Measurements from ENCODE around the gene GM2A.

The GM2A gene

DNA sequence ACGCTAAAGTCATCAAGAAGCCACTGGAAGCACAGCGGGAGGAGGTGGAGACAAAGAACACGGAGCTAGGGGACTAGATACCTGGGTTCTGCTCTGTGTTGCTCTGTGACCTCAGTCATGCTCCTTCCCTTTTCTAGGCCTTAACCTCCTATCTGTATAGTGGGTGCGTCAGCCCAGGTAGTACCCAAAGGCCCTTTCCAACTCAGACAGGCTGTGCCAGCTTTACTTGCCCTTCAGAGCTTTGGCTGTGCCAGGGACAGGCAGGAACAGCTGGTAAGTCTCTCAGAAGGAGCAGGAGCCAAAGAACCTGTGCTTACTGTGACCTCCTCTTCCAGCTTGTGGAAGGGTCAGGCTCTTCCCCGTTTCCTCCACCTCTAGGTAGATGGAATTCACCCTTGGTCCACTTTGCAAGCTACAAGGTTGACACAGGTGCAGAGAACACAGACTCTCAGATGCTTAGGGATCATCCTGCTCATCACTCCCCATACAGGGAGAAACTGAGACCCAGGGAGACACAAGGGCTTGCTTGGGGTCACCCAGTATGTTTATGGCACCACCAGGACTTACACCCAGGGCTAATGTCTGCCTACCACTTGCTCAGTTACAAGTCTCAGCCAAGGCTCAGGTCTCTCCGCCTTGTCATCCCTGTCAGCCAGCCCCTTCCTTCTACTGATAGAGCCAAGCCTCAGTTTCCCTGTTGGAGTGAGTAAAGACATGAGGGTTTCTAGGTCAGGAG lies 30.8 kb upstream of the GM2A start:
- no peak for DNase-seq (ENCODE audit: insufficient read length, low spot score)
- TF ChIP-seq, protein P1, sequence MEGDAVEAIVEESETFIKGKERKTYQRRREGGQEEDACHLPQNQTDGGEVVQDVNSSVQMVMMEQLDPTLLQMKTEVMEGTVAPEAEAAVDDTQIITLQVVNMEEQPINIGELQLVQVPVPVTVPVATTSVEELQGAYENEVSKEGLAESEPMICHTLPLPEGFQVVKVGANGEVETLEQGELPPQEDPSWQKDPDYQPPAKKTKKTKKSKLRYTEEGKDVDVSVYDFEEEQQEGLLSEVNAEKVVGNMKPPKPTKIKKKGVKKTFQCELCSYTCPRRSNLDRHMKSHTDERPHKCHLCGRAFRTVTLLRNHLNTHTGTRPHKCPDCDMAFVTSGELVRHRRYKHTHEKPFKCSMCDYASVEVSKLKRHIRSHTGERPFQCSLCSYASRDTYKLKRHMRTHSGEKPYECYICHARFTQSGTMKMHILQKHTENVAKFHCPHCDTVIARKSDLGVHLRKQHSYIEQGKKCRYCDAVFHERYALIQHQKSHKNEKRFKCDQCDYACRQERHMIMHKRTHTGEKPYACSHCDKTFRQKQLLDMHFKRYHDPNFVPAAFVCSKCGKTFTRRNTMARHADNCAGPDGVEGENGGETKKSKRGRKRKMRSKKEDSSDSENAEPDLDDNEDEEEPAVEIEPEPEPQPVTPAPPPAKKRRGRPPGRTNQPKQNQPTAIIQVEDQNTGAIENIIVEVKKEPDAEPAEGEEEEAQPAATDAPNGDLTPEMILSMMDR (IDR thresholded peaks at IDR 0.05; ENCODE audit: insufficient read depth, missing control alignments) = no peak
- no peak for FAIRE-seq

DNA sequence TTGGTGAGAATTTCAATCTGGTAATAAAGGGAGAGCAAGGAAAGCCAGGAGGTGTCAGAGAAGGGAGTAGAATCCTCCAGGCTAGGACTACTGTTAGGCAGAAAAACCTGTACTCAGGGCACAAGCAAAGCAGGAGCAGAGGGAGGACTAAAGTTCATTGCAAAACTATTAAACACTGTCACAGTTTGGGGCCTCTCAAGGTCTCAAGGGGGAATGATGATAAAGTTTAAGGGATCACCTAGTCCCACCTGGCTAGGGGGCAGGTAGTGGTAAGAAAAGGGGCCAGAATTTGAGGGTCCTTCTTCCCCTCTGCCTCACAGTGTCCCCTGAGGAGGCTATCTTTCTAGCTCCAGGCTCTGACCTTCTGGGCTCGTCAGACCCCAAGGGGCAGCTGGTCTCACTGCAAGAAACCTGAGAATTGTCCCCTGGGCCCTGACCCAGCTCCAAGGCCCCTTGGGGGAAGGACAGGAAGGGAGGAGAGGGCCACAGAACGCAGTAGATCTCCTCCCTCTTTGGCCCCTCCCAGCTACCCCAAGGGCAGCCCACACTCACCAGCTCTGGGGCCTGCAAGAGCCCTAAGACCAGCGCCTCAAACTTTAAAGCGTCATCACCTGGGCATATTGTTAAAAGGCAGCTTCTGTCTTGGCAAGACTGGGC lies 30.1 kb upstream of the GM2A start:
- FAIRE-seq (no peak), DNase-seq (ENCODE audit: insufficient read length, low spot score) (no peak)

DNA sequence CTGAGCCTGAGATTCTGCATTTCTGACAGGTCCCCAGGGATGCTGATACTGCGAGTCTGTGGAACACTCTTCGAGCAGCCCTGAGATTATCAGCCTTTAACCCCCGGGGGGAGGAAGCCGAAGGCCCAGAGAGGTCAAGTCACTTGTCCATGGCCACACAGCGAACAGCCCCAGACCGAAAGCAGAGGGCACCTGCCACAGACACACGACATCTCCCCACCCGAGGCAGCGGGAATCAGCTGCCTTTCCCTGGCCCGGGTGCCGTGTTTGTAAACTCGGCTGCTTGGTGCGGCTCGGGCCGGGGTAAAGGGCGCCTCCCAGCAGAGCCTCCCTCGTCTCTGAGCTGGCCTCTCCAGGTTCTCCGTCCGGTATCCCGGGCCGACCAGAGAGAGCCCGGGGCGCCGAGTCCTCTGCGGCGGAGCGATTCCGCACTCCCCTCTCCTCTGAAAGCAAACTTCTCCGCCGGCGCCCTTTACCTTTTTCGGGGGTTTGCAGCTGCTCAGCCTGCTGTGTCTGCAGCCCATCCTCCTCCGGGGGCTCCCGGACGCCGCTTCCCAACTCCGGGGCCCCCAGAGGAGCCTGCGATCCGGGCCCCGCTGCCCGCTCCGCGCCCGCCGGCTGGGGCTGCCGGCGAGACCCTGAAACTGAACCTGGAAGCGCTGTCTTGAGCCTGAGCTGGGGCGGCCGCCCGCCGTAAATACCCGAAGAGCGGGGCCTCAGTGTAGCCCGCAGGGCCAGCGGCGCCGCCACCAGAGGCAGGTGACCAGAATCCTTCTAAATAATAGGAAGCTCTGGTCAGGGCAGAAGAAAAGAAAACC lies 29.3 kb upstream of the GM2A start, which contains the start of gene CCDC69:
Gene CCDC69 (minus strand): TSS at position 646 of the 818 bp plus-strand sequence. CDS start 122 bp downstream, at position 524.
- no peak for FAIRE-seq
- TF ChIP-seq, protein P1 (IDR thresholded peaks at IDR 0.05; ENCODE audit: insufficient read depth, missing control alignments) = no peak
- DNase-seq (ENCODE audit: insufficient read length, low spot score) = peak; percentile 70

More for the DNA sequence above, 30.1 kb upstream of the GM2A start:
- TF ChIP-seq, protein P1 (IDR thresholded peaks at IDR 0.05; ENCODE audit: insufficient read depth, missing control alignments) = no peak

DNA sequence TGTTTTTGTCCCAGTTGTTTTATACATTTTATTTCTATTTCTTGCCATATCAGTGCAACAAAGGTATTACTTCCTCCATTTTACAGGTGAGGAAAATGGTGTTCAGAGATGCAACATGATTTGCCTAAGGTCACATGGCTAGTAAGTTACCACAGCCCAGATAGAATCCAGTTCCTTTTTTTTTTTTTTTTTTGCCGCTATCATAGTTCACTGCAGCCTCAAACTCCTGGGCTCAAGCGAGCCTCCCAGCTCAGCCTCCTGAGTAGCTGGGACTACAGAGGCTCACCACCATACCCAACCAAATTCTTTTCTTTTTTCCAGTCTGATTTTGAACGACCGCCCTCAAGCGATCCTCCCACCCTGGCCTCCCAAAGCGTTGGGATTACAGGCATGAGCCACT lies 28.6 kb upstream of the GM2A start:
- no peak for DNase-seq (ENCODE audit: insufficient read length, low spot score)
- no peak for FAIRE-seq
- TF ChIP-seq, protein P1 (IDR thresholded peaks at IDR 0.05; ENCODE audit: insufficient read depth, missing control alignments) = no peak

DNA sequence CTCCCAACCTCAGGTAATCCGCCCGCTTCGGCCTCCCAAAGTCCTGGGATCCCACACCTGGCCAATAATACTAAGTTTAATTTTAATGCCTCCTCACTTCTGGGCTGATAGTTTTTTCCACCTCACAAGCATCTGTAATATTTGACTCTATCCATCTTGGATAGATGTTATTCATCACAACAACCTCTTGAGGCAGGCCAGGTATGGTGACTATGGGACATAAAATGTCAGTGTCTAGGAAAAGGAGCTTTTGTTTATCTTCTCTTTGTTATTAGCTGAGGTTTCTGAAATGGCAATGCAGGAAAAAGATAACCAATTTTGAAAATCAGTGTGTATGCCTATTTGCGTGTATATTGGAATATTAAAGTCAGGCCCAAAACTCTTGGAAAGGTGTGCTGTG lies 27.9 kb upstream of the GM2A start:
- TF ChIP-seq, protein P1 (IDR thresholded peaks at IDR 0.05; ENCODE audit: insufficient read depth, missing control alignments) = no peak
- DNase-seq (ENCODE audit: insufficient read length, low spot score) (no peak), FAIRE-seq (no peak)

DNA sequence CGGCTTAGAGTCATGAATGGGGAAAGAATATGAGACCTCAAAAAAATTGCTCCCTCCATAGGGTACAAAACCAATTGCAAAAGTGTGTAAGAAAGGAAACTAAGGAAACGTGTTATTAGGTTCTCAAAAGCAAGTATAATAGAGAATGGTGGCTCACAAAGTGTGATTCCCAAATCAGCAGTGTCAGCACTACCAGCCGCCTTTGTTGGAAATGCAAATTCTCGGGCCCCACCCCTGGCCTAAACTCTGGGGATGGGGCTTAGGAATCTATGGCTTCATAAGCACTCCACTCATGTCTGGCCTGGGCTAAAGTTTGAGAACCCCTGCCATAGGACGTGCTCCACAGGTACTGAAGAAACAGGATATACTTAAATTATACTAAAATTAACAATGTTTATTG lies 27.5 kb upstream of the GM2A start:
- no peak for DNase-seq (ENCODE audit: insufficient read length, low spot score)
- FAIRE-seq = no peak
- TF ChIP-seq, protein P1 (IDR thresholded peaks at IDR 0.05; ENCODE audit: insufficient read depth, missing control alignments) = no peak

Data from D721Med (cell line).